ENCODE data around the gene HDAC11.
A peak's percentile ranks its signal among the peaks of the same experiment; 100 is the strongest.

HDAC11 gene

GRCh38 chr3:13512451-13512850 lies 32.3 kb downstream of the HDAC11 start:
- Mint-ChIP-seq H3K4me1 (peaks cover 20% of the 10 kb centered on the region), H3K4me3 (no peak overlapping the region), H3K27me3 (ENCODE audit: low read depth) (peaks cover 20% of the 10 kb centered on the region), H3K9me3 (no peaks in the 10 kb centered on the region), H3K36me3 (ENCODE audit: low read depth) (no peaks in the 10 kb centered on the region), H3K27ac (peak overlapping the region in 1 of 3 experiments; percentile 85)
- no peak for TF ChIP-seq CTCF (IDR thresholded peaks at IDR 0.05; ENCODE audit: unreplicated experiment in 3 of 3)

GRCh38 chr3:13513051-13513912 lies 33.2 kb downstream of the HDAC11 start:
- TF ChIP-seq CTCF (IDR thresholded peaks at IDR 0.05; ENCODE audit: unreplicated experiment in 3 of 3), result no peak
- H3K4me3 Mint-ChIP-seq, result no peak overlapping the region
- H3K4me1 Mint-ChIP-seq, result peaks cover 19% of the 10 kb centered on the region

GRCh38 chr3:13513913-13514517 lies 33.9 kb downstream of the HDAC11 start:
- Mint-ChIP-seq H3K4me3 (no peak overlapping the region), H3K36me3 (ENCODE audit: low read depth) (no peaks in the 10 kb centered on the region), H3K27me3 (ENCODE audit: low read depth) (peaks cover 16% of the 10 kb centered on the region), H3K9me3 (no peaks in the 10 kb centered on the region), H3K4me1 (peaks cover 19% of the 10 kb centered on the region), H3K27ac (peak overlapping the region in 2 of 3 experiments; percentile 55 to 85)
- TF ChIP-seq CTCF (IDR thresholded peaks at IDR 0.05; ENCODE audit: unreplicated experiment in 3 of 3), result no peak

More at GRCh38 chr3:13513051-13513912, 33.2 kb downstream of the HDAC11 start:
- Mint-ChIP-seq H3K36me3 (ENCODE audit: low read depth) (no peaks in the 10 kb centered on the region), H3K27ac (peak overlapping the region in 2 of 3 experiments; percentile 55 to 85), H3K27me3 (ENCODE audit: low read depth) (peaks cover 16% of the 10 kb centered on the region), H3K9me3 (no peaks in the 10 kb centered on the region)

- no peaks in the 10 kb centered on the region for H3K9me3 Mint-ChIP-seq
- H3K4me3 Mint-ChIP-seq, result no peak overlapping the region
- no peaks in the 10 kb centered on the region for H3K36me3 Mint-ChIP-seq (ENCODE audit: low read depth)
- TF ChIP-seq CTCF (IDR thresholded peaks at IDR 0.05; ENCODE audit: unreplicated experiment in 3 of 3), result no peak
- peaks cover 19% of the 10 kb centered on the region for H3K4me1 Mint-ChIP-seq
- peaks cover 19% of the 10 kb centered on the region for H3K27me3 Mint-ChIP-seq (ENCODE audit: low read depth)
- H3K27ac Mint-ChIP-seq, result peak overlapping the region; percentile 8 to 35 (median 22)
These were observed 34.7 kb downstream of the HDAC11 start for GRCh38 chr3:13514639-13515435.

- H3K36me3 Mint-ChIP-seq (ENCODE audit: low read depth), result no peaks in the 10 kb centered on the region
- peak overlapping the region in 1 of 3 experiments; percentile 22 for H3K27ac Mint-ChIP-seq
- peaks cover 19% of the 10 kb centered on the region for H3K4me1 Mint-ChIP-seq
- TF ChIP-seq CTCF (IDR thresholded peaks at IDR 0.05; ENCODE audit: unreplicated experiment in 3 of 3), result no peak
- H3K9me3 Mint-ChIP-seq, result no peaks in the 10 kb centered on the region
- peaks cover 23% of the 10 kb centered on the region for H3K27me3 Mint-ChIP-seq (ENCODE audit: low read depth)
- no peak overlapping the region for H3K4me3 Mint-ChIP-seq
These were observed 36.0 kb downstream of the HDAC11 start for GRCh38 chr3:13515786-13516759.

Measured in nephron (organoid).